T follicular helper cell (primary cell): ENCODE results near the gene TUBA1B.
"Not testable (repeated sequence)": the region's sequence is repeated elsewhere in the genome, so short reads cannot be mapped to it uniquely, and the experiment has no call there.

Source experiments
- DNase-seq: peaks from one replicate; pipeline ENCODE4 v3.0.0-alpha.2; 2020; ENCODE audit warnings: low read depth
- total RNA-seq, 2 experiments: gene quantifications; one replicate each; lab custom pipeline; 2026; lab: John Stamatoyannopoulos, UW

Gene TUBA1B
- 387 to 1,073 reads per million in 2 experiments for total RNA-seq

GRCh38 chr12:49131051-49131893, at the start of gene TUBA1B:
Gene TUBA1B (minus strand): TSS chr12:49131395. CDS start chr12:49131300, 95 bp downstream.
- DNase-seq: peak; percentile 83

DNA sequence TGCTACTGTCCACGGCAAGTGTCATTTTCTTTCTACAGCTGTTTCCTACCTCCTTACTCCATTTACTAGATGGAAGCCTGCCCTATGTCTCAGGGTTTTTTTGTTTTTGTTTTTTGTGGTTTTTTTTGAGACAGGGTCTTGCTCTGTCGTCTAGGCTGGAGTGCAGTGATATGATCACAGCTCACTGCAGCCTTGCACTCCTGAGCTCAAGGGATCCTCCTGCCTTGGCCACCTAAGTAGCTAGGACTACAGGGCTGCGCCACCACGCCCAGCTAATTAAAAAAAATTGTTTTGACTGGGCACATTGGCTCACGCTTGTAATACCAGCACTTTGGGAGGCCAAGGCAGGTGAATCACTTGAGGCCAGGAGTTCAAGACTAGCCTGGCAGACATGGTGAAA, 43.0 kb upstream of the TUBA1B start:
- no peak for DNase-seq

GRCh38 chr12:49170924-49171323, 39.7 kb upstream of the TUBA1B start:
- no peak for DNase-seq

DNA sequence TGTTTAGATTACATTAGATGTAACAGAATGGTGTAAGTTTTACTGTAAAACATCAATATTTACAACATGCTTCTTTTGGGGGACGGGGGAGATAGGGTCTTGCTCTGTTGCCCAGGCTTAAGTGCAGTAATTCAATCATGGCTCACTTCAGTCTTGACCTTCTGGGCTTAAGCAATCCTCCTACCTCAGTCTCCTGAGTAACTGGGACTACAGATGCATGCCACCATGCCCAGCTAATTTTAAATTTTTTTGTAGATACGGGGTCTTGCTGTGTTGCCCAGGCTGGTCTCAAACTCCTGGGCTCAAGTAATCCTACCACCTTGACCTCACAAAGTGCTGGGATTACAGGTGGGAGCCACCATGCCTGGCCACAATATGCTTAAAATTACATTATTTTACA, 33.9 kb upstream of the TUBA1B start:
- DNase-seq: no peak

DNA sequence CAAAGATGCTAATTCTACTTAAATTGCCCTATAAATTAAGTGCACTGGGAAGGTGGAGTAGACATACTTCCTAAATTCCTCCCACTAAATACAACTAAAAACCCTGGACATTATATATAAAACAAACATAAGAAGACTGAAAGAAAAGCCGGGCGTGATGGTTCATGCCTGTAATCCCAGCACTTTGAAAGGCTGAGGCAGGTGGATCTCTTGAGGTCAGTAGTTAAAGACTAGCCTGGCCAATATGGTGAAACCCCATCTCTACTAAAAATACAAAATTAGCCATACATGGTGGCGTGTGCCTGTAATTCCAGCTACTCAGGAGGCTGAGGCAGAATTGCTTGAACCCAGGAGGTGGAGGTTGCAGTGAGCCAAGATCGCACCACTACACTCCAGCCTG, 30.7 kb upstream of the TUBA1B start:
- not testable (repeated sequence) for DNase-seq

GRCh38 chr12:49161092-49161795, 30.0 kb upstream of the TUBA1B start:
- no peak for DNase-seq

DNA sequence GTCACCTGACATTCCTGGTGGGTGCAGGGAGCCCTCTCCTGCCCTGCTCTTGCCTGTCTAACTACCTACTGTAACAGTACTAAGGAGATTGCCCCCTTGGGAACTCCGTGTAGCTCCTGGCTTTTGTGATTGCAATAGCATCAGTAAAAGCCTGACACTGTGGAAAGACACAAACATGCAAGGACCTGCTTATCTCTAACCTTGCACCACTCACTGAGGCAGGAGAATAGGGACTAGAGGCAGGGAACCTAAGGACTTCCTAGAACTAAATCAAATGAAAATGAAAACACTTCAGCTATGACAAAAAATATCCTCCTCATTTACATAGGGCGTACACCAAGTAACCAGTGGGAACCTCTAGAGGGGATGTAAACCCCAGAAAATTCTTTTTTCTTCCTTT, 29.2 kb upstream of the TUBA1B start:
- no peak for DNase-seq

- DNase-seq: no peak
Measured at GRCh38 chr12:49154221-49154620, 23.0 kb upstream of the TUBA1B start.

GRCh38 chr12:49147384-49147783, 16.2 kb upstream of the TUBA1B start:
- no peak for DNase-seq

GRCh38 chr12:49146406-49146805, 15.2 kb upstream of the TUBA1B start:
- no peak for DNase-seq

GRCh38 chr12:49144384-49144783, 13.2 kb upstream of the TUBA1B start:
- DNase-seq: no peak

GRCh38 chr12:49138999-49139398, 7.8 kb upstream of the TUBA1B start:
- no peak for DNase-seq

DNA sequence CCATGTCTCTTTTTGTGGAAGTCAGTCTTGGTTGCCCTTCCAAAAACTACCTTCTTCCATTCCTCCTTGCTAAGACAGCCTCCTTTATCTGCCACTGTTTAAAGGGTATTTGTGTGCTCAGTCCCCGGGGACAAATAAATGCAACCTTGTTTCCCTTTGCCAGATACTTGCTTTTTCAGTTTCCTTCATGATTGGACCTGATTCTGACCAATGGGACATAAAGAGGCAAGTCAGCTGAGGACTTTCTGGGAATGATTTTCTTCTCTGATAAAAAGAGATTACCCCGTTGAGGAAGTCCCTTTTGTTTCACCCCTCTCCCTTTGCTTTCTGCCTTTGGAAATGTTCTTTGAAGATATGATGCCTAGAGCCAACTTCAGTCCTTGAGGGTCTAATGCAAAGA, 7.4 kb upstream of the TUBA1B start:
- no peak for DNase-seq

DNA sequence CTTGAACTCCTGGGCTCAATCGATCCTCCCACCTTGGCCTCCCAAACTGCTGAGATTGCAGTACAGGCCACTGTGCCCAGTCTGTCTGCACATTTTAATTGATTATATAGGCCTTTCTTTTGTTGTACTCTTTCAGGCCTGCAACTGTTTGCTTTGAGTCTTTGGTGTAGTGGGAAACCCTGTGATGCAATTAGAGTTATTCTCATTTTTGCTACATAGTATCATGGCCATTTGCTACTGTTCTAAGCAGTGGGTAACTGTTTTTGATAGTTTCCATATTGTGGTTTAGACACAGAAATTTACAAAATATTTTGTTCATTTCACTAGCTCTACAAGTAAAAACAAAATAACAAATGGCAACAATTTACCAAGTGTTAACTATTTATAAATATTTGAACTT, 6.3 kb upstream of the TUBA1B start:
- DNase-seq: no peak

GRCh38 chr12:49136997-49137396, 5.8 kb upstream of the TUBA1B start:
- DNase-seq: not testable (repeated sequence)

- no peak for DNase-seq
Measured at GRCh38 chr12:49133590-49133989, 2.4 kb upstream of the TUBA1B start.

- no peak for DNase-seq
Measured at GRCh38 chr12:49133014-49133413, 1.8 kb upstream of the TUBA1B start.

- DNase-seq: no peak
Measured at GRCh38 chr12:49131894-49132461, 783 bp upstream of the TUBA1B start.

GRCh38 chr12:49130151-49131050, 794 bp downstream of the TUBA1B start:
- peak; percentile 88 for DNase-seq

DNA sequence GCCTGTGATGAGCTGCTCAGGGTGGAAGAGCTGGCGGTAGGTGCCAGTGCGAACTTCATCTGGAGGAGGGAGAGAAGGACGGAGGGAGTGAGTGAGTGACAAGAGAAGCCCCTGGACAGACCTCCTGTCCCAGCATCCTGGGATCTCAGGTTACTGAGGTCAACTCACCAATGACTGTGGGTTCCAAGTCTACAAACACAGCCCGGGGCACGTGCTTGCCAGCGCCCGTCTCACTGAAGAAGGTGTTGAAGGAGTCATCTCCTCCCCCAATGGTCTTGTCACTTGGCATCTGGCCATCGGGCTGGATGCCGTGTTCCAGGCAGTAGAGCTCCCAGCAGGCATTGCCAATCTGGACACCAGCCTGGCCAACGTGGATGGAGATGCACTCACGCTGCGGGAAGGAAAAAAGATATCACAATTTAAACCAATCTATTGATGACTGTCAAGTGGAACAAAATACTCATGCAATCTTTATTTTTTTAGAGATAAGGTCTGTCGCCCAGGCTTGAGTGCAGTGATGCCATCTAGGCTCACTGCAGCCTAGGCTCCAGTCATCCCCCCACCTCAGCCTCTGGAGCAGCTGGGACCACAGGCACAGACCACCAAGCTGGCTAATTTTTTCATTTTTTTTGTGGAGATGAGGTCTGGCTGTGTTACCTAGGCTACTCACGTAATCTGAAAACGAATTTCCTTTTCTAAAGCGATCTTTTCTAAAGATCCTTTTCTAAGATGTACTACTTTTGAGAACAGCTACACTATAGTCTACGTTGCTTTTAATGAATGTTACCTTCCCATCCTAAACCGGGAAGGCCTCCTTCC, 1.7 kb downstream of the TUBA1B start:
- DNase-seq: no peak

GRCh38 chr12:49127971-49128370, 3.2 kb downstream of the TUBA1B start:
- not testable (repeated sequence) for DNase-seq
